PC-3 (cell line): ENCODE data around the gene ZSWIM8. TPM values are rescaled to one million over a fixed set of nuclear protein-coding genes. Genes with fewer than 3 reads are reported as not detected.

Experiments
- ATAC-seq: fragments of 200-7000 bp; cut with Tn5 transposase; 2 replicates; pipeline ENCODE4 v1.9.1; 2020; ENCODE audit warnings: mild to moderate bottlenecking, moderate library complexity
- BruUV-seq: library from RNA; stranded (reverse); fragments of 400-500 nt; replicated peaks from 2 replicates; lab custom pipeline; 2021; lab: Mats Ljungman, UMichigan
- CTCF ChIA-PET: fragments of 300-600 bp; sonication (Branson Sonifier 250); formaldehyde crosslinking; loops from one replicate; lab custom pipeline; 2022; ENCODE audit warnings: antibody characterized with exemption; lab: Charles Lee
- POLR2A ChIA-PET: fragments of 300-600 bp; sonication (Branson Sonifier 250); formaldehyde crosslinking; loops from one replicate; lab custom pipeline; 2022; ENCODE audit warnings: antibody characterized with exemption; ENCODE audit not compliant: unreplicated experiment; lab: Charles Lee
- DNase-seq: peaks from one replicate; pipeline ENCODE4 v3.0.0-alpha.2; 2015
- H2AFZ ChIP-seq: fragments of 300-600 bp; sonication (generic); 2 replicates; pipeline ENCODE4 v1.6.0; 2016; ENCODE audit warnings: antibody characterized with exemption, low read length
- H3F3A ChIP-seq: fragments of 300-600 bp; sonication (generic); one replicate; pipeline ENCODE4 v1.6.0; 2017; ENCODE audit warnings: antibody characterized with exemption, low read length, control low read depth, mild to moderate bottlenecking; ENCODE audit not compliant: unreplicated experiment
- H3K27ac ChIP-seq: fragments of 300-600 bp; sonication (generic); 2 replicates; pipeline ENCODE4 v1.5.1; 2016; ENCODE audit warnings: mild to moderate bottlenecking, low read length
- H3K27me3 ChIP-seq: fragments of 300-600 bp; sonication (generic); 2 replicates; pipeline ENCODE4 v1.6.1; 2016; ENCODE audit warnings: low read length, mixed read lengths
- H3K36me3 ChIP-seq: fragments of 300-600 bp; sonication (generic); 2 replicates; pipeline ENCODE4 v1.6.1; 2016; ENCODE audit warnings: low read depth, mixed run types, low read length, mixed read lengths
- H3K4me1 ChIP-seq: fragments of 300-600 bp; sonication (generic); 2 replicates; pipeline ENCODE4 v1.5.1; 2016; ENCODE audit warnings: low read length; ENCODE audit not compliant: insufficient read depth
- H3K4me2 ChIP-seq: fragments of 300-600 bp; sonication (generic); 2 replicates; pipeline ENCODE4 v1.6.0; 2016; ENCODE audit warnings: low read length
- H3K4me3 ChIP-seq: fragments of 300-600 bp; sonication (generic); 2 replicates; pipeline ENCODE4 v1.5.1; 2016; ENCODE audit warnings: mild to moderate bottlenecking, low read length, mixed read lengths
- H3K79me2 ChIP-seq: fragments of 300-600 bp; sonication (generic); 2 replicates; pipeline ENCODE4 v1.6.1; 2017; ENCODE audit warnings: low read length, mixed read lengths
- H3K9ac ChIP-seq: fragments of 300-600 bp; sonication (generic); 2 replicates; pipeline ENCODE4 v1.6.0; 2016; ENCODE audit warnings: mild to moderate bottlenecking, low read length
- H3K9me2 ChIP-seq: fragments of 300-600 bp; sonication (generic); replicated peaks from 2 replicates; pipeline ENCODE4 v1.6.1; 2016; ENCODE audit warnings: mixed run types, low read length, mixed read lengths
- H3K9me3 ChIP-seq: fragments of 300-600 bp; sonication (generic); 2 replicates; pipeline ENCODE4 v1.6.1; 2016; ENCODE audit warnings: low read length, mixed read lengths
- H4K20me1 ChIP-seq: fragments of 300-600 bp; sonication (generic); 2 replicates; pipeline ENCODE4 v1.6.1; 2016; ENCODE audit warnings: low read length, mixed read lengths
- CTCF ChIP-seq: fragments of 300-600 bp; sonication (generic); conservative IDR thresholded peaks from 2 replicates; pipeline ENCODE4 v1.5.1; 2017; ENCODE audit warnings: antibody characterized with exemption, low read depth, mild to moderate bottlenecking, low read length
- EZH2 ChIP-seq: fragments of 300-600 bp; sonication (generic); IDR thresholded peaks from one replicate; pipeline ENCODE4 v1.6.1; 2017; ENCODE audit warnings: antibody characterized with exemption, mild to moderate bottlenecking, low read length; ENCODE audit not compliant: unreplicated experiment
- EZH2phosphoT487 ChIP-seq: fragments of 300-600 bp; sonication (generic); IDR thresholded peaks from 2 replicates; pipeline ENCODE4 v1.6.1; 2018; ENCODE audit warnings: mild to moderate bottlenecking, antibody characterized with exemption, low read length, borderline replicate concordance
- intact Hi-C: fragments of 100-400 bp; cut with micrococcal nuclease; formaldehyde crosslinking; loops from 2 replicates; pipeline ENCODE4 v1.9.0; 2023
- total RNA-seq: library from RNA; depleted of rRNA; stranded (reverse); fragments of >200 nt; gene quantifications from 2 replicates; pipeline ENCODE4 v1.2.3, GENCODE V29; 2014

The ZSWIM8 gene
- total RNA-seq, 1 experiment from 2014 or later = 152 TPM

- H3K4me3 ChIP-seq = no peak overlapping the region
- ATAC-seq (peak; percentile 8; the same call in 1 of the 2 replicates), DNase-seq (peak; percentile 59)
- H3K9ac ChIP-seq = no peak overlapping the region
- ChIA-PET POLR2A (no interaction called here), CTCF (no interaction called here)
- H3K36me3 ChIP-seq = peaks cover 80% of the 10 kb centered on the region
- intact Hi-C loops = no loop called here
- H3F3A ChIP-seq = no peaks in the 10 kb centered on the region
- H2AFZ ChIP-seq = no peak overlapping the region
- H3K79me2 ChIP-seq = no peaks in the 10 kb centered on the region
- no peaks in the 10 kb centered on the region for H3K4me1 ChIP-seq
- no peaks in the 10 kb centered on the region for H3K9me3 ChIP-seq
- peak; percentile 40; the same call in 1 of the 2 replicates for TF ChIP-seq CTCF
- TF ChIP-seq EZH2phosphoT487 = no peak
- TF ChIP-seq EZH2 = no peak
- H3K27me3 ChIP-seq = no peaks in the 10 kb centered on the region
- H3K4me2 ChIP-seq = no peak overlapping the region
- no peaks in the 10 kb centered on the region for H3K9me2 ChIP-seq
- H3K27ac ChIP-seq = no peak overlapping the region
- H4K20me1 ChIP-seq = no peaks in the 10 kb centered on the region
- TSS peak; percentile 3 for BruUV-seq
Observed at GRCh38 chr10:73802276-73802991, 17.0 kb downstream of the ZSWIM8 start.

- no TSS peak for BruUV-seq
- Histone ChIP-seq H3K9me2 (no peaks in the 10 kb centered on the region), H3K27me3 (no peaks in the 10 kb centered on the region), H2AFZ (no peak overlapping the region), H3K36me3 (peaks cover 67% of the 10 kb centered on the region), H3K9me3 (no peaks in the 10 kb centered on the region), H3K4me2 (no peak overlapping the region), H3K27ac (no peak overlapping the region), H3K4me1 (no peaks in the 10 kb centered on the region), H3K9ac (no peak overlapping the region), H3K79me2 (no peaks in the 10 kb centered on the region), H3F3A (no peaks in the 10 kb centered on the region), H3K4me3 (no peak overlapping the region), H4K20me1 (no peaks in the 10 kb centered on the region)
- ATAC-seq (no peak), DNase-seq (no peak)
- intact Hi-C loops = no loop called here
- CTCF ChIA-PET = interaction anchor here (0.6 to 0.7 kb wide), 4 partner anchors 11 to 156 kb away, joined by 3 to 5 read pairs (median 4); no protein-coding TSS in a partner anchor
- POLR2A ChIA-PET = no interaction called here
- TF ChIP-seq EZH2phosphoT487 = no peak
- no peak for TF ChIP-seq EZH2
- TF ChIP-seq CTCF = no peak
Observed at GRCh38 chr10:73803680-73804286, 18.4 kb downstream of the ZSWIM8 start.
